Measurements from ENCODE around the gene PIK3C2B.
"Not testable (repeated sequence)": the region's sequence is repeated elsewhere in the genome, so short reads cannot be mapped to it uniquely, and the experiment has no call there.

PIK3C2B gene

DNA sequence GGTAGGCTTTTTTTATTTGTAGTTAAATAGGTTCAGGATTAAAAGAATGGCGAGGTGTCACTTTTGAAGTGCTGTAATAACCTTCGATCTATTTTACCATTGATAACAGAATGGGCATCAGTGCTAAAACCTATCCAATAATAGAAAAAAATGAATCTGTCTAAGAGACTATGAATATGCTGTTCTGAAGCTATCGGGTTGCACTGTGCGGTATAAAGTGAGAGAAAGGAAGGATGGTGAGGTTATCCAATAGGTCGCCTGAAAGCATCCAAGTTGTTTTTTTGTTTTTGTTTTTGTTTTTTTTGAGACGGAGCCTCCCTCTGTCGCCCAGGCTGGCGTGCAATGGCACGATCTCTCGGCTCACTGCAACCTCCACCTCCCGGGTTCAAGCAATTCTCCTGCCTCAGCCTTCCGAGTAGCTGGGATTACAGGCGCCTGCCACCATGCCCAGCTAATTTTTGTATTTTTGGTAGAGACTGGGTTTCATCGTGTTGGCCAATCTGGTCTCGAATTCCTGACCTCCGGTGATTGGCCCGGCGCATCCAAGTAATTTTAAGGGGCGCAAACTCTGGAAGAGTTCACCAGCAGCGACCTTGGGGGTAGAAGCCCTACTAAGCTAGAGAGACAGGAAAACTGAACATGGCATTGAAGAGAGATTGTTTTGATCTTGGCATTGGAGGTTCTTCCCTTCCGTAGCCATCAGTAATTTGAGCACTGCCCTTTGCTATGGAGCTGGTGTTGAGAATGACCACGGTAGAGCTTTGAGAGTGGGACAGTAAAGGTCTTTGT, 12.9 kb upstream of the PIK3C2B start:
- peak in 1 of 5 experiments; percentile 55 for DNase-seq

- DNase-seq: peak; percentile 20 to 93 (median 79)
Measured at GRCh38 chr1:204506969-204507316, 12.3 kb upstream of the PIK3C2B start.

- peak in 4 of 5 experiments; percentile 48 to 83 (median 68) for DNase-seq
Measured at GRCh38 chr1:204506201-204506968, 11.8 kb upstream of the PIK3C2B start.

DNA sequence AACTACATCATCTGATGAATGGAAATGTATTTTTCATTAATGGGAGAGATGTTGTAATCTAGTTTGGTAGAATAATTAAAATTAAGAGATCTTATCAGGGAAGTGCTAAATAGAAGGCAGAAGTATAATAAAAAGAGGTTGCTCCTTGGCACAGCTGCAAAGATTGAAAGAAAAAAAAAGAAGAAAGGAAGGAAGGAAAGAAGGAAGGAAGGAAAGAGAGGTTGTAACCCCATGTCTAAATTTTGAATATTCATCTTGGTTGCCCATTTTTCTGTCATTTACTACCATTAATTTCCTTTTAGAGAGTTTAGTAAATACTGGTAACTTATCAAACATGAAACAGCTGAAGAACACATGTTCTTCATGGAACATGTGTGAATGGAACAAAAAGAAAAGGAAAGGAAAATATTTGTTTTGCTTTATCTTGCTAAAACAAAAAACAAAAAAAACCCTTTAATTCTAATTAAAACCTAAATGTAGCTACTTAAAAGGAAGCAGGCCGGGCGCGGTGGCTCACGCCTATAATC, 11.1 kb upstream of the PIK3C2B start:
- no peak for DNase-seq

DNA sequence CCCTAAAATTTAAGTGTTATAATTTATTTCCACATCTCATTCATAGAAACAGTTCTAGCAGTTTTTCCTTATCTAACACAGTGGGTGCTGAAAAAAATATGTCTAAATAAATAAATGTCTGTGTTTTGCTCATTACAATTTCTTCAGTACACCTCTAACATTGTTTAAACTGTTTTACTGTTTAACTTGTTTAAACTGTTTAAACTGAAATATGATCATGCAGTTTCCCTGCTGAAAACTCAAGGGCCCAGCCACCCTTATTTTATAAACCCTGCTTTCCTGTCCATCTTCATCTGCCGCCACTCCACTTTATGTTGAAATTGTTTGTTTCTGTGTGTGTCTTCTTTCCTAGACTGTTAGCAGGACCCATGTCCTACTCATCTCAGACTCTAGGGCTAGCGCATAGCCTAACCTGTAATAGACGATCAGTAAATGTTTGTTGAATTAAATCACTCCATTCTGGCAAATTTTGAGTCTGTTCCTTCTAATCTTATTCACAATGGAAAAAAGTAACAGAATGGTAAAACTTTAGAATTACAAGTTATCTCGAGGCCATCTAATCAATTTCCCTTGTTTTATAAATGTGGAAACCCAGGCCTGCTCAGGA, 9.4 kb upstream of the PIK3C2B start:
- no peak for DNase-seq

- peak in 2 of 5 experiments; percentile 56 to 75 for DNase-seq
Measured at GRCh38 chr1:204503122-204503912, 8.7 kb upstream of the PIK3C2B start.

- DNase-seq: no peak
Measured at GRCh38 chr1:204502241-204502640, 7.6 kb upstream of the PIK3C2B start.

- no peak for DNase-seq
Measured at GRCh38 chr1:204499511-204500468, 5.2 kb upstream of the PIK3C2B start.

- no peak for DNase-seq
Measured at GRCh38 chr1:204498981-204499380, 4.4 kb upstream of the PIK3C2B start.

DNA sequence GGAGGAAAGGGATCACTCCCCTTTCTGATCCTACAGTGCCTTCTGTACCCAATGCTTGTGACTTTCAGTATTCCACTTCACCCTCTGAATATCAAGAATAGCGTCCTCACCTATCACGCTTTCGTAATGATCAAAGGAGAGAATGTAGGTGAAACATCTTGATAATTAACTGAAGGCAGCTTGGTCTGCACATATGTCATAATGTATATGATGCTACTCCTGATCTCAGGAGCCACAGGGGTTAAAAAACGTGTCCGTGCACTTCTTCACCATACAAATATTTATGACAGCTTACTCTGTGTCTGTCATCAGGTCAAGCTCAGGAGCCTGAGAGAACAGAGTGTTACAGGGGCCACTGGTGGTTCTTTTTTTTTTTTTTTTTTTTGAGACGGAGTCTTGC, 1.2 kb upstream of the PIK3C2B start:
- no peak for DNase-seq

DNA sequence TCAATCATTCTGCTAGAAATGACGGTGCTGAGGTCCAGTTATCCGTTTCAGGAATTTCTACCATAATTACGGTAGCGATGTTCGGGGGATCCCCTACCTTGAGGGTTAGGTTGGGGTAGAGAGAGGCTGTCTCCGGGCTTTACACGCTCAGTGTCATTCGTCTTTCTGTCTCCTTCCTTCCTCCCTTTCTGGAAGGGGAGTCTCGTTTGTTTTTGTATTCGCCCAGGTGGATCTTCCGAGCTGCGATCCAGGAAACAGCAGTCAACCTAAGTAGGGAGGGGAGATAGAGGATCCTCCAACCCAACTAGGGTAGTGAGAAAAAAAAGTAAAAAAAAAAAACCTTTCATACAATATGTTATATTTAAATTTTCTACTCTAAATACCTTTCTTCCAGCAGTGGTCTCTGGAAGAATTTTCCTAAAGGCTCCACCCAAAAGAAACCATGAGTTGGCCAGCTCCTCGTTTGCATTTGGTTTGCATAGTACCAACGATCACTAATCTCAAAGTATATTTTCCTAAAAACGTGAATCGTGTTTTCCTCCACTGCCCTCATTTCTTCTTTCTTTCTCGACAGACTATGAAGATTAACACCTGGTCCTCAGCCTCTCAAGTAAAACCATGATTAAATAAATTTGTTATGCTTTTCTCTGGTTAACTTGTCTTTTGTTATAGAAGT, 611 bp upstream of the PIK3C2B start:
- peak in 2 of 5 experiments; percentile 46 for DNase-seq

DNA sequence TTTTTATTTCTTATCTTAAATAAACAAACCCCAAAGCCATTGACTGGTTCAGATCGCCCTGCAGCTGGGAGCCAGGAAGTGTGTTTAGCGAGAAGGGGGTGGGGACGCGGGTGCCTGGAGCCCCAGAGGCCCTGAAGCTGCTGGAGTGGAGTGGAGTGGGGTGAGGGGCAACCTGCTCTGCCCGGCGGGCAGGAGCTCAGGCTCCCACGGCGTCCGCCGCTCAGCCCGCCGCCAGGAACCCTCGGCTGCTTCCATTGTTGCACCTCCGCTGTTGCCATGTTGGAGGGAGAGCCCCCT, 673 bp downstream of the PIK3C2B start:
- peak; percentile 17 to 75 (median 52) for DNase-seq

DNA sequence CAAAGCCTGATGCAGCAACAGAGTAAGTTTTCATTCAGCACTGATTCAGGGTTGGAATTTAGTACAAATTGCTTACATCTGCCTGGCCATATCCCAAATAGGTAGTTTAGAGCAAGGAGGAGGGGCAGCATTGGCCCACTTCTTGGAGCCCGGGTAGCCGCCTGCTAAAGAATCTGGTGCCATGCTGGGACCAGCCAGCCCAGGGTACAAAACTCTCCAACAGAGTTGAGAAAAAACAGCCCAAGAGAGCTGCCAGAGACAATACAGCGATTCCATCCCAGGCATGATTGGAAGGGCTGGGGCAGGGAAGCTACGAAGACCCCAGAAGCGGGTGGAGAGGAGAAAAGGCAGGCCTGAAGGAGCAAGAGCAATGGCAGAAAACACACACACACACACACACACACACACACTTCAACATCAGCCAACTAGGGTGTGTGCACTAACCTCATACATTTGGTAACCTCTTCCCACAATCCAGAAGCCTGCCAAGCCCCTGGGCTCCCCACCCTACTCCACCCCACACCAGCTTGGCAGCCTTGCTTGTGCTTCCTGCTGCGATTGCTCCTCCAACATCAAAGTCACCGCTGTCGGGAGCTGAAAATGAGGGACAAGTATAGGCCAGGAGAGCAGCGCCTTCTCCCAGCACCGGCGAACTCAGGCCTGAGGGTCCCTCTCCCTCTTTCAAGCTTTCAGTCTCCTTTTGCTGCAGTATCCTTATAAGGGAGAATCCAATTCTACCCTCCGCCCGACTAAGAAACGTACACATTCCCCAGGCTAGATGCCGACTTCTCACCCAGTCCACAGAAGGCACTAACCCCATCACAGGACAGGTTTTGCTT, 1.2 kb downstream of the PIK3C2B start:
- peak in 1 of 5 experiments; percentile 47 for DNase-seq

DNA sequence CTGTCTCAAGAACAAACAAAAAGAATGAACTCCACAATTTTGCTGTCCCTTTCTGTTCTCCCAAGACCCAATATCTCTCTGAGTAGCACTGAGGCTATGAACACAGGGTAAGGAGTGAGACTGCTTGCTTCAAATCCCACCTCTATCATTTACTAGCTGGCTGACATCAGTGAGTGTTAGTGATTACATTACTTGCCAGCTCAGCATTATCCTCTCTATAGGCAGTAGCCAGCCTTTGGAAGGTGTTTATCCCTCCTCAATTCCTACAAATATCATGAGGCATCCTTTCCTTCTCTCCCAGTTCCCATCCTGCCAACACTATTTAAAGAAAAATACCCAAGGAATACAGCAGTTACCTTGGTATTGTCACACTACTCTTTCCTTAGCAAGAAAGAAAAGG, 3.0 kb downstream of the PIK3C2B start:
- no peak for DNase-seq

- DNase-seq: no peak
Measured at GRCh38 chr1:204487256-204487615, 7.4 kb downstream of the PIK3C2B start.

DNA sequence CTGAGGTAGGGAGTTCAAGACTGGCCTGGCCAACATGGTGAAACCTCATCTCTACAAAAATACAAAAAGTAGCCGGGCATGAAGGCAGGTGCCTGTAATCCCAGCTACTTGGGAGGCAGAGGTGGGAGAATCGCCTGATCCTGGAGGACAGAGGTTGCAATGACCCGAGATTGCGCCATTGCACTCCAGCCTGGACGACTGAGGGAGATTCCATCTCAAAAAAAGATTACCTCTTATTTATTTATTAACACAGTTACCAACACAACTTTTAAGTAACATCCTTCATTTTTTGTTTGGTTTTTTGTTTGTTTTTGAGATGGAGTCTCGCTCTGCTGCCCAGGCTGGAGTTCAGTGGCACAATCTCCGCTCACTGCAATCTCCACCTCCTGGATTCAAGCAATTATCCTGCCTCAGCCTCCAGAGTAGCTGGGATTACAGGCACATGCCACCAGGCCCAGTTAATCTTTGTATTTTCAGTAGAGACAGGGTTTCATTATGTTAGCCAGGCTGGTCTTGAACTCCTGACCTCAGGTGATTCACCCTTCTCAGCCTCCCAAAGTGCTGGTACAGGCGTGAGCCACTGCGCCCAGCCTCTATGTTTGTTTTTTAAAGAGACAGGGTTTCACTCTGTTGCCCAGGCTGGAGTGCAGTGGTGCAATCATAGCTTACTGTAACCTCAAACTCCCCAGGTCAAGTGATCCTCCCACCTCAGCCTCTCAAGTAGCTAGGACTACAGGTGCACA, 7.9 kb downstream of the PIK3C2B start:
- not testable (repeated sequence) for DNase-seq

- no peak for DNase-seq
Measured at GRCh38 chr1:204483791-204484190, 10.8 kb downstream of the PIK3C2B start.

- no peak for DNase-seq
Measured at GRCh38 chr1:204480515-204480914, 14.1 kb downstream of the PIK3C2B start.

All from T-helper 2 cell (primary cell).